Smooth muscle cell of the coronary artery (primary cell): ENCODE data around the gene SERBP1. TPM values are rescaled to one million over a fixed set of nuclear protein-coding genes. Genes with fewer than 3 reads are reported as not detected.

Experiments used
- total RNA-seq: library from RNA; depleted of rRNA; stranded (reverse); fragments of >200 nt; gene quantifications from 2 replicates; pipeline ENCODE4 v1.2.3, GENCODE V29; 2014; ENCODE audit warnings: low replicate concordance

SERBP1 gene
- 149 and 211 TPM in 2 replicates for total RNA-seq

DNA sequence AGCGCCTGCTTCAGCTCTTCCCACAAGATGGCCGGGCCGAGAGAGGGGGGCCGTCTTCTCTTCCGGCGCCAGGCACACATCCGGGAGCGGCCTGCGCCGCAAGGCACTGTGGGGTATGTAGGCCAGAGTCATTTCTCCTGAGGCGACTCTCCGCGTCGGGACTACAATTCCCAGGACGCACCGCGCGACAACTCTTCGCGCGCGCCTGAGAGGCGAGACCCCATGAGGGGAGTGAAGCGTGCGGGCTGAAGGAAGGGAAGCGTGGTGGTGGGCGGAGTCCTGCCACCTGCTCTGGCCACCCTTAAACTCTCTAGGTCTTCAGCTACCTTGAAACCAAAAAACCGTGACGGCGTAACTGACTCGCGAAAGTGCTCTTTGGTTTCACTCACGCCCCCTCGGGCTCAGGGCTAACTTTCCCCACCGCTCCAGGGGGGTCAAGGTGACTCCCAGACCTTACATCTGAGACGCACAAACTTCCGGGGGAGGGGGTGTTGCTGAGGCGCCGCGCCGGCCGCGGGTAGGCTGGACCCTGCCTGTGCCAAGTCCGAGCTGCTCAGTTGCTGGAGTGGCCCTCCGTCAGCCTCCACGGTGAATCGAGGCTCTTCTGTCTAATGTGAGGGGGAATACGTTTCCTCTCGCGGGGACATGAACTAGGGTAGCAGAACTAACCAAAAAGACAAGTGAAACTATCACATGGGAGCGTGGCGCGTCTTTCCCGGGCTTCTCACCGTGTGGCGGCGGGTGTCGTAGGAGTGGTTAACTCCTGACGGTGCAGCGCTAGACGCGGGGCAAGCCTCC lies at the start of gene SERBP1:
TSS of gene SERBP1 (minus strand) at position 45 of the 798 bp plus-strand sequence. CDS start 102 bp downstream, outside the sequence.

Other genes with a start within 250 kb of the SERBP1 start
- not detected in 2 replicates for gene IL12RB2, start 122.5 kb downstream of the SERBP1 start, total RNA-seq